Skeletal muscle satellite cell (primary cell): ENCODE results near the gene USP20.

Experiments used
- H3K27me3 ChIP-seq: 2 replicates; pipeline ENCODE4 v1.7.0; 2013; ENCODE audit warnings: low read length; ENCODE audit not compliant: control insufficient read depth, insufficient read depth
- H3K36me3 ChIP-seq: 2 replicates; pipeline ENCODE4 v1.7.0; 2013; ENCODE audit warnings: mild to moderate bottlenecking, control low read depth, low read length; ENCODE audit not compliant: insufficient read depth
- H3K4me1 ChIP-seq: 2 replicates; pipeline ENCODE4 v1.7.0; 2013; ENCODE audit warnings: low read length; ENCODE audit not compliant: control insufficient read depth, insufficient read depth
- H3K4me2 ChIP-seq: 2 replicates; pipeline ENCODE4 v1.7.0; 2013; ENCODE audit warnings: mild to moderate bottlenecking, low read length
- H3K4me3 ChIP-seq: 2 replicates; pipeline ENCODE4 v1.7.0; 2013; ENCODE audit warnings: low read length
- H3K9ac ChIP-seq: 2 replicates; pipeline ENCODE4 v1.7.0; 2013; ENCODE audit warnings: mild to moderate bottlenecking, low read depth, low read length, moderate library complexity
- H3K9me3 ChIP-seq: replicated peaks from 2 replicates; pipeline ENCODE4 v1.7.0; 2013; ENCODE audit warnings: mild to moderate bottlenecking, control low read depth, low read length

Gene USP20

DNA sequence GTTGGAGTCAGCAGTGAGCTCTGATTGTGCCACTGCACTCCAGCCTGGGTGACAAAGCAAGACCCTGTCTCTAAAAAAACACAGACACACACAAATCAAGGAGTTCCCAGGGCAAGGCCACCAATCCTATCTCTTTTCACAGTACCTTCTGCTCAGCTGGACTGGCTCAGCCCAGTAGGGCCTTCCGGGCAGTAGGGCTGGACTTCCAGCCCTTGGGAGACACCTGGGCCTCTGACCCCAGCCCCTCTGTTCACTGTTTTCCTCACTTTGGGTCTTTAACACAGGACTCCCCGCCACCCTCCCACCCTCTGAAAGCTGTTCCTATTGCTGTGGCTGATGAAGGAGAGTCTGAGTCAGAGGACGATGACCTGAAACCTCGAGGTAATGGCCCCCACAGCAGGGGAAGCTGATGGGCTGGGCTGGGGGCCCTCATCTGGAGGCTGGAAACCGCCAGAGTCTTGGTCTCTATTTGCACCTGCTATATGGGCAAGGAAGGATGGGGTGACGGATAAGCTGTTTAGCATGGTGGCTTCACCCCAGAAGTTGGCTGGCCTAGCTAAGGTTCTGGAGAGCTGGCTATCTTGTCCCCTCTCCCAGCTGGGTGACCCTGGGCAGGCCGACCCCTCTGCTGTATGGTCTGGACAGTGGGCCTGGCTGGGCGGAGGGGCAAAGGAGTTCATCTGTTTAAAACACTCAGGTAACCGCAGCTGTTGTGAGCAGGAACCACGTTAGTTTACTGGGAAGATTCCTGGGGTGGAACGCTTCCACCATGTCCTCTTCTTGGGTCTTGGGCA, 25.6 kb downstream of the USP20 start:
- Histone ChIP-seq H3K4me2 (no peak overlapping the region), H3K36me3 (peaks cover 31% of the 10 kb centered on the region), H3K4me3 (no peak overlapping the region), H3K27me3 (no peaks in the 10 kb centered on the region), H3K9ac (no peak overlapping the region), H3K4me1 (no peaks in the 10 kb centered on the region), H3K9me3 (no peaks in the 10 kb centered on the region)

GRCh38 chr9:129861447-129861827, 26.2 kb downstream of the USP20 start:
- Histone ChIP-seq H3K4me3 (no peak overlapping the region), H3K9me3 (no peaks in the 10 kb centered on the region), H3K4me2 (no peak overlapping the region), H3K27me3 (no peaks in the 10 kb centered on the region), H3K9ac (no peak overlapping the region), H3K36me3 (peaks cover 31% of the 10 kb centered on the region), H3K4me1 (no peaks in the 10 kb centered on the region)

DNA sequence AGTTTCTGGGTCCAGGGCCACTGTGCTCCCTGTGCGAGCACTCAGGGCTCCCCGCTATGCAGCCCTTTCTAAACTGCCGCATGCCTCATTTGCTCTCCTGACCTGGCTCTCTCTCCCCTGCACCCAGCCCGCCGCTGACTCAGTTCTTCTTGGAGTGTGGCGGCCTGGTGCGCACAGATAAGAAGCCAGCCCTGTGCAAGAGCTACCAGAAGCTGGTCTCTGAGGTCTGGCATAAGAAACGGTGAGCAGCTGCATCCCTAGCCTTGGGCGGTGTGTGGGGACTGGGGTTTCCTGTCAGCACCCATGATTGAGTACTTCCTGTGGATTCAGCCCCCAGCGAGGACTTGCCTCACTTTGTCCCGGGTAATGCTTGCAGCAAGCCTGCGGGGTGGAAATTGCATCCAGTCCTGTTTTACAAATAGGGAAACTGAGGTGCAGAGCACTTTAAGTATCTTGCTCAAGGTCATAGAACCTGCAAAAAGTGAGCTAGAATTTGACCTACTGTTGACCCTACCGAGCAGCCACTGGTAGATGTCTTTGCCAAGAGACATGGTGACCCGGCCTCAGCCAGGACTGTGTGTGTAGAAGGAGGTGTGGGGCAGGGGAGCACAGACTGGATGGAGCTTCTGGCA, 27.9 kb downstream of the USP20 start:
- Histone ChIP-seq H3K4me1 (no peaks in the 10 kb centered on the region), H3K4me2 (no peak overlapping the region), H3K27me3 (no peaks in the 10 kb centered on the region), H3K4me3 (no peak overlapping the region), H3K36me3 (peaks cover 28% of the 10 kb centered on the region), H3K9ac (no peak overlapping the region), H3K9me3 (no peaks in the 10 kb centered on the region)

- no peak overlapping the region for H3K4me2 ChIP-seq
- H3K9ac ChIP-seq: no peak overlapping the region
- no peaks in the 10 kb centered on the region for H3K4me1 ChIP-seq
- H3K4me3 ChIP-seq: no peak overlapping the region
- H3K36me3 ChIP-seq: peaks cover 26% of the 10 kb centered on the region
- H3K9me3 ChIP-seq: no peaks in the 10 kb centered on the region
- no peaks in the 10 kb centered on the region for H3K27me3 ChIP-seq
Observed at GRCh38 chr9:129864991-129865647, 29.9 kb downstream of the USP20 start.

DNA sequence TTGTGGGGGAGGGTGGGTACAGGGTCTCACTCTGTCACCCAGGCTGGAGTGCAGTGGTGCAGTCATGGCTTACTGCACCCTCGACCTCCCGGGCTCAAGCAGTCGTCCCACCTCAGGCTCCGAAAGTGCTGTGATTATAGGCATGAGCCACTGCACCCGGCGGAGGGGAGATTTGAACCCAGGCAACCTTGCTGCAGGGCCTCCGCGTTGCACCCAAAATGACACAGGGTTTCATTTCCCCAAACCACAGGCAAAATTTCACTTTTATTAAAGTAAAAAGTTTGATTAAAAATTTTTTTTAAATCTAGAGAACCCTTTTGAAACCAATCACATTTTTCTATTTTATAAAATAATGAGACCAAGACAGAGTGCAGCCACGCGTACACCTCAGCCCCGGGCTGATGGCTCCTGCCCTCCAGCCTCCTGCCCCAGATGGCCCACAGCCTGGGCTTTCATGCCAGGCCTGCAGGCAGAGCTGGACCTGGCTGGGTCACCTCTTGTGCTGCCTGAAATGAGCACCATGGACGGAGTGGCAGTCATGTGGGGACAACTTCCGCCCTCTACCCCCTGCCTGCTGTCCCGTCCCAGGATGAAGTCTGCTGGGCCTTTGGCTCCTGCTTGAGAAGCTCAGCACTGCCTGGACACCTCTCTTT, 30.5 kb downstream of the USP20 start:
- peaks cover 23% of the 10 kb centered on the region for H3K36me3 ChIP-seq
- no peak overlapping the region for H3K4me3 ChIP-seq
- H3K9ac ChIP-seq: no peak overlapping the region
- H3K9me3 ChIP-seq: no peaks in the 10 kb centered on the region
- H3K27me3 ChIP-seq: no peaks in the 10 kb centered on the region
- H3K4me1 ChIP-seq: no peaks in the 10 kb centered on the region
- no peak overlapping the region for H3K4me2 ChIP-seq

- Histone ChIP-seq H3K9ac (no peak overlapping the region), H3K4me3 (no peak overlapping the region), H3K36me3 (peaks cover 18% of the 10 kb centered on the region), H3K4me2 (no peak overlapping the region), H3K4me1 (no peaks in the 10 kb centered on the region), H3K9me3 (no peaks in the 10 kb centered on the region), H3K27me3 (no peaks in the 10 kb centered on the region)
Observed at GRCh38 chr9:129866394-129867135, 31.3 kb downstream of the USP20 start.

- Histone ChIP-seq H3K4me3 (no peak overlapping the region), H3K9ac (no peak overlapping the region), H3K27me3 (no peaks in the 10 kb centered on the region), H3K4me2 (no peak overlapping the region), H3K36me3 (peaks cover 14% of the 10 kb centered on the region), H3K9me3 (no peaks in the 10 kb centered on the region), H3K4me1 (no peaks in the 10 kb centered on the region)
Observed at GRCh38 chr9:129867136-129868022, 32.1 kb downstream of the USP20 start.

DNA sequence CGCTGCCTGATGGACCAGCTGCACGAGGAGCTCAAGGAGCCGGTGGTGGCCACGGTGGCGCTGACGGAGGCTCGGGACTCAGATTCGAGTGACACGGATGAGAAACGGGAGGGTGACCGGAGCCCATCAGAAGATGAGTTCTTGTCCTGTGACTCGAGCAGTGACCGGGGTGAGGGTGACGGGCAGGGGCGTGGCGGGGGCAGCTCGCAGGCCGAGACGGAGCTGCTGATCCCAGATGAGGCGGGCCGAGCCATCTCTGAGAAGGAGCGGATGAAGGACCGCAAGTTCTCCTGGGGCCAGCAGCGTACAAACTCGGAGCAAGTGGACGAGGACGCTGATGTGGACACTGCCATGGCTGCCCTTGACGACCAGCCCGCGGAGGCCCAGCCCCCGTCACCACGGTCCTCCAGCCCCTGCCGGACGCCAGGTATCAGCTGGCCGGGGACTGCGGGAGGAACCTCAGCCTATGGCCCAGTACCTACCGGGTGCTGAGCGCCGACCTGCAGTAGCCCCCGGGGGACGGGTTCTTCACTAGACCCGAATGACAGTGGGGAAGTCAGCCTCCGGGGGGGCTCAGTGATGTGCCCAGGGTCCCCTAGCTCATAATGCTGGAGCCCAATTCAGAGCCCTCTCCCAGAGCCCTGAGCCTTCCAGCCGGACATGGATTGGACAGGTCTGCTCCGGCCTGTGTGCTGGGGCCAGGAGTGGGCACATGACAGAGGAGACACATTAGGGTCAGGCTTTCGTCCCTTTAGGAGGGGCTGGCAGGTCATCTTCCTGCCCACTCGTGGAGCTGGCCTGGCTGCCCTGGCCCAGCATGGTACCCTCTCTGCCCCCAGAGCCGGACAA, 33.0 kb downstream of the USP20 start:
- no peaks in the 10 kb centered on the region for H3K9me3 ChIP-seq
- peaks cover 11% of the 10 kb centered on the region for H3K36me3 ChIP-seq
- no peak overlapping the region for H3K4me3 ChIP-seq
- no peak overlapping the region for H3K4me2 ChIP-seq
- H3K9ac ChIP-seq: no peak overlapping the region
- no peaks in the 10 kb centered on the region for H3K27me3 ChIP-seq
- no peaks in the 10 kb centered on the region for H3K4me1 ChIP-seq

- Histone ChIP-seq H3K4me1 (no peaks in the 10 kb centered on the region), H3K36me3 (peaks cover 8% of the 10 kb centered on the region), H3K9ac (no peak overlapping the region)
Observed at GRCh38 chr9:129868872-129869486, 33.7 kb downstream of the USP20 start.

More at GRCh38 chr9:129868872-129869486, 33.7 kb downstream of the USP20 start:
- H3K9me3 ChIP-seq: no peaks in the 10 kb centered on the region
- H3K27me3 ChIP-seq: no peaks in the 10 kb centered on the region
- no peak overlapping the region for H3K4me2 ChIP-seq
- H3K4me3 ChIP-seq: no peak overlapping the region
